DMS153 (cell line): ENCODE measurements around the gene SH3RF3.

Source experiments
- DNase-seq: peaks from one replicate; lab custom pipeline; 2025; lab: John Stamatoyannopoulos, UW

SH3RF3 gene

GRCh38 chr2:109418716-109419115, 289.7 kb downstream of the SH3RF3 start:
- no peak for DNase-seq

DNA sequence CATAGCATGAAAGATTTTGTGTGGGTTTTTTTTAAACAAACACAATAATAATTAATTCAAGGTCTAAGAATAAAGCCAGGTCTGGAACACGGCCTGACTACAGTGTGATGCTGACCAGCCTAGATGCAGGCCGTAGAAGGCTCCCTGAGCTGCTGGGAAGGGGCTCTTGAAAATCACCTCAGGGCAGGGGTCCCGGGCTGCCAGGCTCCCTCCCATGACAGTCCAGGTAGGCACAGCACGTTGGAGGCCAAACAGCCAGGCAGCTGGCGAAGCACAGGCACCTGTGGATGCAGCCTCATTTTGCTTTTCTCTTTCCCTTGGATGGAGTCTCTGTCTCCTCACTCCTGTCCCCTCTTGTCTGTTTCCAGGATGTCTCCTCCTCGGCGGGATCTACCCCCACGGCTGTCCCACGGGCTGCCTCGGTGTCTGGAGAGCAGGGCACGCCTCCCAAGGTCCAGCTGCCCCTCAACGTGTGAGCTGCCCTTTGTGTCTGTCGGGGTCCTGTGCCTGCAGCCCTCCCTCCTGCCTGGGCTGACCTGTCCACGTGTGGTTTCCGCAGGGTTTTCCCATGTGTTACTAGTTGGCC, 290.3 kb downstream of the SH3RF3 start:
- no peak for DNase-seq

GRCh38 chr2:109419960-109420370, 291.0 kb downstream of the SH3RF3 start:
- no peak for DNase-seq

DNA sequence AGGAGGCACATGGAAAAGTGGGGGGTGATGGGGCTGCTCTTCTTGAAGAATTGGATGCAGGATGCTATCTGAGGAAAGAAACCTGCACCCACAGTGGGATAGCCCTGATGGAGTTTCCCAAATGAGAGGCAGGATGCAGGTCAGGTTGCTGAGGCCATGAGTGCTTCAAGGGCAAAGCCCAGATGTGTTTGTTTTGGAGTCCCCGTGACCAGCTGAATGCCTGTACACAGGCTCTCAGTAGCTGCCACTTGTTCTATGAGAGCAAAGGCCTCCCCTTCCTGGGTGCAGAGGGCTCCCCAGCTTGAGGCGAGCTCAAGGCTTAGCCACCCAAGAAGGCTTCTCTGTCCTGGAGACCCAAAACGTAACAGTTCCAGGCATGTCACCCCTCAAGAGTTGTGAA, 292.1 kb downstream of the SH3RF3 start:
- no peak for DNase-seq

- no peak for DNase-seq
These were observed 292.6 kb downstream of the SH3RF3 start for GRCh38 chr2:109421642-109422041.

DNA sequence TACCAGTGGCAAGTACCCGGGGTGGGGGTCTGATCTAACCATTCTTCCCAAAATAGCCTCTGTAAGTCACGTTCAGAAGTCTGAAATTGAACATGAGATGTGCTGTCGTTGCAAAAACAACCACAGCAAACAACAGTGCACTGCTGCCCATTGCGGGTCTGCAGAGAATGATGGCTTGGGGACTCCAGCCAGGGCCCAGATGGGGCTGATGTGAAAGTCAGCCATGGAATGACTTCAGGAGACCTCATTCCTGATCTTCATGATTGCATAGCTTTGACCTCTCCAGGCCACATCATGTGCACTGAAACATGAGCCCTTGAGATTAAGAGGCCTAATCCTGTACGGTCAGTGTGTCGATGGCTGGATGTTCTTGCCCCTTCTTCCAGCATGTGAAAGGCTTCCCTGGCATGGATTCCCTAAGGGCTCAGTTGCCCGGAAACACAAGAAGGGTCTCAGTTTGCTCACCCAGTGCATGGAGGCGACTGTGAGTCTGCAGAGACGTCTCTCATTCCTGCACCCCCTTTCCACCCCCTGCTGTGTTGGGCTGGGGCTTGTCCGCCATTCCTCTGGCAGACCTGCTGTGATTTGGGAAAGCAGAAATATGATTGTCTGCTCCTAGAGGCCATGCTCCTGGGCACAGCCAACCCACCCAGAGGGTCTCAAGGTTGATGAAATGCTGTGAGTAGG, 293.2 kb downstream of the SH3RF3 start:
- no peak for DNase-seq

GRCh38 chr2:109422758-109423500, 293.9 kb downstream of the SH3RF3 start:
- no peak for DNase-seq

DNA sequence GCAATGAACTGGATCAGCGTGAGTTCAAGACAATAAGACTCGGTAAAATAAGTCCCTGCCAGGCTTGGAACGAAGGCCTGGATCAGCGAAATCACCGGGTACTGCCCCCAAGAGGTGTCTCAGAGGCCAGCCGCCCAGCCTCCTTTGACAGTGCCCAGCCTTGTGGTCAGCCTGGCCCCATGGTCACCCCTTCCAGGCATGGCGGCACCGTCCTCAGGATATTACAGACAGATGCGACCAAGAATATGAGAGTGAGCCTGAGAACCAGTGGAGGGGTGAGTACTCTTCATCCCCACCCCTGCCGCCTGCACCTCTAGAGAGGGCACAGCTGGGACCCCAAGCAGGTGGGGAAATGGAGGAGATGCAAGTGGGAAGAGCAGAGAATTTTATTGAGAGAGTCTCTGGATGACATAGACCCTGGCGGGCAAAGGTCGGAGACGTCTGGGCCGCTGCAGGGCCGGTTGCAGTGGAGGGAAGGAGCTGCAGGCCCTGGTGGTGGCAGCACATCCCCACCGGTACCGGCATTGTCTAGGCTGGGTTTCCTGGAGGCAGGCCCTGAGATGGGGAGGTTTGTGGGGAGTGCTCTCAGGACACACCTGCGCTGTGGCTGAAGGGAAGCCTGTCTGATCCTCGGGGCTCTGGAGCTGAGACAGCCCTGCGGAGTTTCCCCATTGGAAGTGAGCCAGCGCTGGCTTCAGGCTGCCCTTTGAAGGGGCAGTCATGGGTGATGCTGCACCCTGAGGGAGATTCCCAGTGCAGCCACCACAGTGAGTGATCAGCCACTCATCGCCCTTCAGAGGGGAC, 294.8 kb downstream of the SH3RF3 start:
- no peak for DNase-seq

DNA sequence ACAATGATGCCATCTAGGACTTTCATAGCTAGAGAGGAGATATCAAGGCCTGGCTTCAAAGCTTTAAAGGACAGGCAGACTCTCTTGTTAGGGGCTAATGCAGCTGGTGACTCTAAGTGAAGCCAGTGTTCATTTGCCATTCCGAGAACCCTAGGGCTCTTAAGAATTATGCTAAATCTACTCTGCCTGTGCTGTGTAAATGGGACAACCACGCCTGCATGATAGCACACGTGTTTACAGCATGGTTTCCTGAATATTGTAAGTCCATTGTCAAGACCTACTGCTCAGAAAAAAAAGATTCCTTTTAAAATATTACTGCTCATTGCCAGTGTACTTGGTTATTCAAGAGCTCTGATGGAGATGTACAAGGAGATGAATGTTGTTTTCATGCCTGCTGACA, 296.4 kb downstream of the SH3RF3 start:
- no peak for DNase-seq

- DNase-seq: no peak
These were observed 298.7 kb downstream of the SH3RF3 start for GRCh38 chr2:109427661-109428091.

- DNase-seq: no peak
These were observed 299.3 kb downstream of the SH3RF3 start for GRCh38 chr2:109428281-109428680.

DNA sequence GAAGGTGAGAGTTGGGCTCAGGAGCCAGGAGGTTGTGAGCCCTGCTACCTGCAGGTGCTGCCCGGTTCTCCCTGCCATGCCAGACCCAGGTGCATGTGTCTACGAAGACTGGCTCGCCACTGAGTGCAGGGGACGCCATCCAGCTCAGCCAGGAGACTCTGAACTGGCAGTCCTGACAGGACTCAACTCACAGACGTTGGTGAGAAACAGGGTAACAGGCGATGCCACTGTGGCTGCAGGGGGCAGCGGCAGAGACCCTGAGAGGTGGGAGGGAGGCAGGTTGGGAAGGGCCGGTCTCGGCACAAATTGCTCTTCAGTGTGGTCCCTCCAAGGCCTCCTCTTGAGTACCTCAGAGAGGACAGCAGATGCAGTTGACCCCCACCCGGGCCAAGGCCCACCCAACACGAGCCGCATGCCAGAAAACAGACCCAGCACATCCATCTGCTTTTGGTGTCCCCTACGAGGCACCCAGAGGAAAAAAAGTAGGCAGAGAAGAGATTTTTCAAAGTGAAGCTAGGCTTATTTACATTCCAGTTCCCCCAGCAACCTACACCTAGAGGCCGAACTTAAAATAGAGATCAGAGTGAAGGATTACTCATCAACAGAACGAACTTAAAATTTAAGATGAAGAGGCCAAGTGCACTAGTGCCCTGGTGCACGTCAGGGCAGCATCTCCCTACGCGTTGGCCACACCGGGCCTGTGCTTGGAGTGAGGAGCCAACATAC, 300.0 kb downstream of the SH3RF3 start:
- DNase-seq: no peak

DNA sequence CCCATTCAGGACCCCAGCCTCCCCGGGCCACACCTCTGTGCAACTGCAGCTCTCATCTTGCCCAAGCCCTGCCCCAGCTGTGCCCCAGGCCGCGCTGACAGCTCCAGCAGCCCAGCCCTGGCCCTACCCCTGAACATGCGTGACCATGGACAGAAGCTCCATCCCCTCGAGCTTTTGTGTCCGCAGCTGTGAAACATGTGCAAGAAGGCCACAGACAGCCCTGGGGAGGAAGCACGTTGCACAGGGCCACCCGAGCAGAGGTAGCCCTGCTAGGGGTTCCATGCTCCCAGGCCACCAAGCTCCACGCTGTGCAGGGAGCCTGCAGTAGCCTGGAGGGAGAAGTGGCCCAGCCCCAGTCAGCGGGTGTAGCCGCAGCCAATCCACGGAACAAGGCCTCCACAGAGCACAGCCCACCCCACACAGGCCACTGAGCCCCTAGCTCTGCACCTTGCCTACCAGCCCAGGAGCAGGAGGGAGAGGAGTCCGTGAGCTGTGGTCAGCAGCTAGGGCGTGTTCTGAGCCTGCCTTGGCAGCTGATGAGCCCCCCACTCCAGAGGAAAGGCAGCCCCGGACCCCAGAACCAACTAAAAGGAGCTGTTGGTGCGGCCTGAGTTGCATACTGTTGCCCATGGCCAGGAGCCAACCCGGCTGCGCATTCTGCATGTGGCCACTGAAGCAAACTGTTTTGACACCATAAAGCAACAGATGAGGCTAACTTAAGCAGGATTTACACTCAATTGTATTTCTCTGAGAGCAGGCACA, 300.7 kb downstream of the SH3RF3 start:
- no peak for DNase-seq

DNA sequence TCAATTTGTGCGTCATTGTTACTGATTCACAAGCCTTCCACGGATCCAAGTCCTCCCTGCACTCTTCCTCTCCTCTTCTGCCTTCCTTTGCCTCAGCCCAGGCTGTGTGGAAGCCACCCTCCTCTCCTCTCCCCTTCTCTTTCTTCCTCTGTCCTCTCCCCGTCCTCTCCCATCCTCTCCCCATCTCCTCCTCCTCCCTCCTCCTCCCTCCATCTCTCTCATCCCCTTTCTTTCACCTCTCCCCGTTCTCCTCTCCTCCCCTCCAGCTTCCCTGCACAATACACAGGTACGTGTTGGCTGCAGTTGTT, 301.3 kb downstream of the SH3RF3 start:
- DNase-seq: no peak

DNA sequence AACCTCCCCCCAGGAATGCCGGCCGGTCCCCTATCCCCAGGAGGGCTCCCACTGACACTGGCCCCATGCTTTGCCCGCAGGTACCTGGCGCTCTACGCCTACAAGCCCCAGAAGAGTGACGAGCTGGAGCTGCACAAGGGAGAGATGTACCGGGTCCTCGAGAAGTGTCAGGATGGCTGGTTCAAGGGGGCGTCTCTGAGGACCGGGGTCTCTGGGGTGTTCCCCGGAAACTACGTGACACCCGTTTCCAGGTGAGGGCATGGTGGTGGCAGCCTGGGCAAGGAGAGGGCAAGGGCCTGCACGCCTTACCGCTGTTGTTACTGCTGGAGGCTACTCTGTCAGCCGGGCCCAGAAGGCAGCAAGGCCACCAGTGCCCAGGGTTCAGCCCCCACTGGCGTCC, 303.4 kb downstream of the SH3RF3 start:
- DNase-seq: no peak

- DNase-seq: no peak
These were observed 304.5 kb downstream of the SH3RF3 start for GRCh38 chr2:109433486-109433885.

- no peak for DNase-seq
These were observed 304.9 kb downstream of the SH3RF3 start for GRCh38 chr2:109433926-109434325.

GRCh38 chr2:109434351-109434750, 305.3 kb downstream of the SH3RF3 start:
- no peak for DNase-seq

DNA sequence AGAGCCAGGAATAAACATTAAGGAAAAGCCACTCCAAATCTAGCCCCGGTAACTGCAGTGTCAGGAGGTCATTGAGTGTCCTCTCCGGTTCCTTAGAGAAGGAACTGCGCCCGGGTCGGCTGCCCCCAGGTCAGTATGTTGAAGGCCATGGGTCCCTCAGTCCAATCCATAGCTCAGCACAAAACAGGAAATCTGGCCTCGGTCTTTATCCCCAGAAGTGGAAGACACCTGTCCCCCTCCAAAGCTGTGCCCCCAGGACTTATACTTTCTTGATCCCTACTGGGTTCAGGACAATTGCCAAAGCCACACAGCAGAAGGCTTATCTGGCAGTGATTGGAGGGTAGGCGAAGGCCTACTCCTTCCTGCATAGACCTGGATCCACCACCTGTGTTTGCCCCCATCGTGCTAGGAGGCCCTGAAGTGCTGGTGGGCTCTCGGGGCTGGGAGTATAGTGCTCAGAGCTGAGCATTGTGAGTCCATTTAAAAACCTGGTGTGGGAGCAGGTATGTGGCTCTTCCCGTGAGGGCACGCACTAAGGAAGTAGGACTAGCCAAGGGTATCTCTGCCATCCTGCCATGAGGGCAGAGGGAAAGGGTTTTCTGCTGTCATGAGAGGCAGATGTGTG, 306.2 kb downstream of the SH3RF3 start:
- DNase-seq: no peak

DNA sequence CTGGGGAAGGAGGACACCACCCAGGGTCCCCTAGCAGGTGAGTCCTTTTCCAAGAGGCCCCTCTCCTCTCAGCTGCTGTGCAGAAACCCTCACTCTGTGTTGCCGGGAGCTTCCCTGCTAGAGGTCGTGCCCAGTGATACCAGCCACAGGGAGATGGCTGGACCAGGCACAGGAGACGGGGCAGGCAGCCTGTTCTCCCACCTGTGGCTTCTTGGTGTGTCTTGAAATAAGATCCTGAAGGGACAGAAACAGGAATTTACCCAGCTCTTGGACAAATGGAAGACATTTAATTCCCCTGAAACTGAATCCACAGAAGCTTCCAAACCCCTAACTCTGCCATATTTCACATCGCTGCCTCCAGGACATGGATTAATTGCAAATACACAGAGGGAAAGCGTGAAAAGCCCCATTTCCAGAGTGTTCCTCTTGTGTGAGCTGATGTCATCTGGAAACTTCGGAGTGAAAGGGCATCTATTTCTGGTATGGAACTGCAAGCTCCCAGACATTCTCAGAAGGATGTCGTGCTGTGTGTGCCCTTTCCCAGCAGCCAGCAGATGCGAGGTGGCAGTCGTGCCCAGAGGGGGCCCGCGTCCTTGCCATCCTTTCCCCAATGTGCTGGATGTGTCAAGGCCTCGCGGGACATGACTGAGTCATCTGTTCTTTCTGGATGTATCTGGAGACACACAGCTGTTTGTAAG, 307.0 kb downstream of the SH3RF3 start:
- DNase-seq: no peak
